Peyer's patch (tissue), 4 donors: ENCODE measurements around the gene PRRT4. TPM values are rescaled to one million over a fixed set of nuclear protein-coding genes. Genes with fewer than 3 reads are reported as not detected.
A peak's percentile ranks its signal among the peaks of the same experiment; 100 is the strongest.

ENCODE experiments used
- DNase-seq, 3 donors: peaks; one replicate each; pipeline ENCODE4 v3.0.0-alpha.2; 2017 to 2019
- H3K27ac ChIP-seq, 4 donors: fragments of 200-600 bp; sonication (generic); one replicate each; pipeline ENCODE4 v1.5.1; 2016 to 2019
- H3K27me3 ChIP-seq, 2 donors: fragments of 200-600 bp; sonication (generic); one replicate each; pipeline ENCODE4 v1.5.1; 2019
- H3K36me3 ChIP-seq, 3 donors: fragments of 200-600 bp; sonication (generic); one replicate each; pipeline ENCODE4 v1.5.1; 2016 to 2019
- H3K4me1 ChIP-seq, 4 donors: fragments of 200-600 bp; sonication (generic); one replicate each; pipeline ENCODE4 v1.5.1; 2016 to 2019
- H3K4me3 ChIP-seq, 4 donors: fragments of 200-600 bp; sonication (generic); 1 replicate in 3 of 4; 2 replicates in 1 of 4; pipeline ENCODE4 v1.5.1; 2016 to 2019; ENCODE audit warnings: mild to moderate bottlenecking in 1 of 4
- H3K9me3 ChIP-seq, 4 donors: fragments of 200-600 bp; sonication (generic); one replicate each; pipeline ENCODE4 v1.5.1; 2016 to 2019; ENCODE audit warnings: mild to moderate bottlenecking in 1 of 4
- POLR2A ChIP-seq, 2 donors: fragments of 450-650 bp; IDR thresholded peaks; one replicate each; pipeline ENCODE4 v1.5.1; 2017; ENCODE audit warnings: antibody characterized with exemption in 2 of 2, mild to moderate bottlenecking in 2 of 2, moderate library complexity in 2 of 2
- total RNA-seq, 4 donors: library from RNA; depleted of rRNA; stranded (reverse); fragments of >200 nt; gene quantifications; one replicate each; pipeline ENCODE4 v1.1.0, GENCODE V29; 2016
- TF ChIP-seq, protein P1 (sequence below), 6 experiments: fragments of 450-650 bp in 4 of 6; fragments of 200-600 bp in 2 of 6; sonication (generic) in 1 of 6; IDR thresholded peaks; one replicate each; pipeline ENCODE4 v1.5.1; 2017 to 2019; ENCODE audit warnings: antibody characterized with exemption in 6 of 6, mild to moderate bottlenecking in 3 of 6, moderate library complexity in 1 of 6

The PRRT4 gene
- total RNA-seq, 4 donors from 2014 or later = 0.66 TPM; not detected in 3

- Histone ChIP-seq H3K9me3 (no peaks in the 10 kb centered on the region), H3K4me1 (no peaks in the 10 kb centered on the region), H3K27me3 (no peaks in the 10 kb centered on the region), H3K4me3 (no peak overlapping the region), H3K27ac (no peak overlapping the region), H3K36me3 (no peaks in the 10 kb centered on the region)
- TF ChIP-seq, protein P1, sequence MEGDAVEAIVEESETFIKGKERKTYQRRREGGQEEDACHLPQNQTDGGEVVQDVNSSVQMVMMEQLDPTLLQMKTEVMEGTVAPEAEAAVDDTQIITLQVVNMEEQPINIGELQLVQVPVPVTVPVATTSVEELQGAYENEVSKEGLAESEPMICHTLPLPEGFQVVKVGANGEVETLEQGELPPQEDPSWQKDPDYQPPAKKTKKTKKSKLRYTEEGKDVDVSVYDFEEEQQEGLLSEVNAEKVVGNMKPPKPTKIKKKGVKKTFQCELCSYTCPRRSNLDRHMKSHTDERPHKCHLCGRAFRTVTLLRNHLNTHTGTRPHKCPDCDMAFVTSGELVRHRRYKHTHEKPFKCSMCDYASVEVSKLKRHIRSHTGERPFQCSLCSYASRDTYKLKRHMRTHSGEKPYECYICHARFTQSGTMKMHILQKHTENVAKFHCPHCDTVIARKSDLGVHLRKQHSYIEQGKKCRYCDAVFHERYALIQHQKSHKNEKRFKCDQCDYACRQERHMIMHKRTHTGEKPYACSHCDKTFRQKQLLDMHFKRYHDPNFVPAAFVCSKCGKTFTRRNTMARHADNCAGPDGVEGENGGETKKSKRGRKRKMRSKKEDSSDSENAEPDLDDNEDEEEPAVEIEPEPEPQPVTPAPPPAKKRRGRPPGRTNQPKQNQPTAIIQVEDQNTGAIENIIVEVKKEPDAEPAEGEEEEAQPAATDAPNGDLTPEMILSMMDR (IDR thresholded peaks at IDR 0.05) = peak in 1 of 6 experiments; percentile 23
- no peak for TF ChIP-seq POLR2A (IDR thresholded peaks at IDR 0.05)
- DNase-seq = no peak
These were observed 19.8 kb upstream of the PRRT4 start for GRCh38 chr7:128381161-128381821.

DNA sequence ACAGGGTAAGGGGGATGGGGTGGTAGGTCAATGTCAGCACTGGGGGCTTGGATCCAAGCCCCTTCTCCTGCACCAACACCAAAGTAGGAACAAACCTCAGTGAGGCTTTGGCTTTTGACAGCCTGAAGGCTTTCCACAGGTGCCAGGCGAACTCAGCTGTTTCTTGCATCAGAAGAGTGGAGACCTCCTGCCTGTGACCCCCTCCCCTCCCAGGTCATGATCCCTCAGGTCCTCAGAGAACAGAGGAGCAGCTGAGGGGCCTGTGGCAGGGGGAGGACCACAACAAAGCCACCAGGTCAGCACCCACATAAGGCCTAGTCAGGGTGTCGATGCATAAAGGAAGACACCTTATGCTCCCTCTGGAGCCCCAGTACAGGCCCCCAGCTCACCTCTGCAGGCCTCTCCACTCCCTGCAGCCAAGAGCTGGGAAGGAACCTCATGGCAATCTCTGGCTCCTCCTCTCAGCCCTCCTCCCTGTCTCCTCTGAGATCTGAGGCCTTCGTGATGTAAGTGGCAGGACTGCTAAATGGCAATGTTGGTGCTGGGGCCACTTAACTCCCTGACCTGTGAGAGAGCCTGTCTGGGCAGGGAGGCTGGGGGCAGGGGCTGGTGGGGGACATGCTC lies 19.1 kb upstream of the PRRT4 start:
- H3K4me3 ChIP-seq = no peak overlapping the region
- no peaks in the 10 kb centered on the region for H3K4me1 ChIP-seq
- no peaks in the 10 kb centered on the region for H3K36me3 ChIP-seq
- no peaks in the 10 kb centered on the region for H3K9me3 ChIP-seq
- no peak overlapping the region for H3K27ac ChIP-seq
- TF ChIP-seq, protein P1 (IDR thresholded peaks at IDR 0.05) = no peak
- TF ChIP-seq POLR2A (IDR thresholded peaks at IDR 0.05) = no peak
- DNase-seq = no peak
- no peaks in the 10 kb centered on the region for H3K27me3 ChIP-seq

- no peak for DNase-seq
- no peak for TF ChIP-seq POLR2A (IDR thresholded peaks at IDR 0.05)
- TF ChIP-seq, protein P1 (IDR thresholded peaks at IDR 0.05) = no peak
- H3K4me3 ChIP-seq = no peak overlapping the region
- H3K4me1 ChIP-seq = no peaks in the 10 kb centered on the region
- H3K27me3 ChIP-seq = no peaks in the 10 kb centered on the region
- no peaks in the 10 kb centered on the region for H3K9me3 ChIP-seq
- no peak overlapping the region for H3K27ac ChIP-seq
- H3K36me3 ChIP-seq = no peaks in the 10 kb centered on the region
These were observed 18.5 kb upstream of the PRRT4 start for GRCh38 chr7:128379900-128380479.

GRCh38 chr7:128378637-128379036 lies 17.1 kb upstream of the PRRT4 start:
- no peak for TF ChIP-seq POLR2A (IDR thresholded peaks at IDR 0.05)
- TF ChIP-seq, protein P1 (IDR thresholded peaks at IDR 0.05) = no peak
- no peak overlapping the region for H3K27ac ChIP-seq

GRCh38 chr7:128376077-128376476 lies 14.6 kb upstream of the PRRT4 start:
- H3K36me3 ChIP-seq = no peaks in the 10 kb centered on the region
- no peak for TF ChIP-seq POLR2A (IDR thresholded peaks at IDR 0.05)
- TF ChIP-seq, protein P1 (IDR thresholded peaks at IDR 0.05) = no peak

More at GRCh38 chr7:128378637-128379036, 17.1 kb upstream of the PRRT4 start:
- Histone ChIP-seq H3K4me1 (no peaks in the 10 kb centered on the region), H3K4me3 (no peak overlapping the region), H3K27me3 (no peaks in the 10 kb centered on the region), H3K9me3 (no peaks in the 10 kb centered on the region), H3K36me3 (no peaks in the 10 kb centered on the region)
- DNase-seq = no peak

More at GRCh38 chr7:128376077-128376476, 14.6 kb upstream of the PRRT4 start:
- no peak overlapping the region for H3K27ac ChIP-seq
- H3K4me3 ChIP-seq = no peak overlapping the region
- no peak for DNase-seq
- no peaks in the 10 kb centered on the region for H3K4me1 ChIP-seq
- no peaks in the 10 kb centered on the region for H3K27me3 ChIP-seq
- H3K9me3 ChIP-seq = no peaks in the 10 kb centered on the region
